Measurements from ENCODE around the gene DNMT3L.
"Not testable (repeated sequence)": the region's sequence is repeated elsewhere in the genome, so short reads cannot be mapped to it uniquely, and the experiment has no call there.

Gene DNMT3L

DNA sequence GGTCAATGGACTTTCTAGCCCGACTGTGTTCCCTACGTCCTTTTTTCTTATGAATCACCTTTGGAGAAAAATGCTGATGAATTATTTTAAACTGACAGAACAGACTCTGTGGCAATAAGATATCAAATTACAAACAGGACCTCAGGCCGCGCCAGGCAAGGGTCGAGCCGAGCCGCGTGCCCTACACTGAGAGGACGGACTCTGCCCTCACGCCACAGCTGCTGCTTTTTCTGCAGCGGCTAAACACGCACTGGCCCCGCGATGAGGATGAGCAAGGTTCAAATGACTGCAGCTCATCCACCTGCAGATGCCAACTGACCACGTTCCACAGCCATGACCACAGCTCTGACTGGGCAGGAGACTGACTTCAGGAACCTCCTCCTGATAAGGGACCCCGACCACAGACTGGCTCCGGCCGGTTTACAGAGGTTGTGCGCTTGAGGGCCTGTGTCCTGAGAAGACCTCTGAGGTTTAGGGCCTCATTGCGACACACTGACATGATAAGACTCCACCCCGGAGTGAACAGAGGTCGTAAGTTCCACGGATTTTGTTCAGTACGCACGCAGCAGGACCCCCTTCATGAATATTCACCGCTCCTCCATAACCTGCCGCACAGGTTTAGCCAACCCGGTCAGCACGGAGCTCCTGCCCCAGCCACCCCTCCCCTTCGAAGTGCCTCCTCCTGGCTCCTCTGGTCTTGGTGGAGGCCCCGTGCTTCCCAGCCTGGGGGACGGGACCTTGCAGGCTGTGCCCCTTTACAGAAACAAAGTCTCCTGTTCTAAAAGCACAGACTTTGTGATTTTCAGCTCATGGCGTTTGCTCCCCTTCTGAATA lies 12.3 kb downstream of the DNMT3L start:
- DNase-seq (ENCODE audit: low read depth in 3 of 3) = not testable (repeated sequence)

- DNase-seq (ENCODE audit: low read depth in 3 of 3) = not testable (repeated sequence)
Measured at GRCh38 chr21:44247904-44248303, 13.8 kb downstream of the DNMT3L start.

GRCh38 chr21:44243980-44244379 lies 17.7 kb downstream of the DNMT3L start:
- DNase-seq (ENCODE audit: low read depth in 3 of 3) = not testable (repeated sequence)

DNA sequence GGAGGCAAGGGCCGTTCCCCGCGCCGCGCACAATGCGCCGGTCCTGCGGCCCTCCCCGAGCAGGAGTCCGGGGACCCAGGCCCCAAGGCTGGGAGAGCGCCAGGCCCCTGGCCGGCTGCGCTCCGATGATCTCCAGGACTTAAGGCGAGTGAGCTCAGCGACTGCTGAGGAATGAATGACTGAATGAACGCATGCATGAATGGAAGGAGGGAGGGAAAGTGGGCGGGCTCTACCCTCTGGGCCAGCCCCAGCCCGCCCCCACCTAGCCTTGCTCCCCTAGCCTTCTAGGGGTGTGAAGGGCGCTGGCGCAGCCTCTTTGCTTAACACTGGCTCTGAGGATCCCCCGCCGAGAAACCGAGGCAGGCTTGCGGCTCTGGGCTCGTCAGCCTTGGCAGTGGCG lies 20.4 kb downstream of the DNMT3L start:
- not testable (repeated sequence) for DNase-seq (ENCODE audit: low read depth in 3 of 3)

DNA sequence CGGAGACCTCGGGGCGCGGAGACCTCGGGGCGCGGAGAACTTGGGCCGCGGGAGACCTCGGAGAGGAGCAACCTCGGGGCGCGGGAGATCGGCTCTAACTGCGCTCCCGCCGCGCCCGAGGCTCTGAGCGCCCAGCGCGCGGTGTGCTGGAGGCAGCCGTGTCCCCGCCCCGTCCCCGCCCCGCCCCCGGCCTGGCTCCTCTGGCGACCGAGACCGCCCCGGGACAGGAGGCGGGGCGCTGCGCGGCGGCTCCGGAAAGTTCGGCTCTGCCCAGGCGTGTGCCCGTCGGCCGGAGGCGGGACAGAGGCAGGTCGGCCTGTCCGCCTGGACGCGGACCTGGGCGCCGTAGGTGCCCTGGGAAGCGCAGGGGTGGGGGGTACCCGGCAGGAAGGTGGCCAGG lies 20.9 kb downstream of the DNMT3L start, which contains the start of gene ICOSLG:
TSS of gene ICOSLG (minus strand) at position 102 of the 400 bp plus-strand sequence. CDS start 126 bp downstream, outside the sequence.
- not testable (repeated sequence) for DNase-seq (ENCODE audit: low read depth in 3 of 3)

DNA sequence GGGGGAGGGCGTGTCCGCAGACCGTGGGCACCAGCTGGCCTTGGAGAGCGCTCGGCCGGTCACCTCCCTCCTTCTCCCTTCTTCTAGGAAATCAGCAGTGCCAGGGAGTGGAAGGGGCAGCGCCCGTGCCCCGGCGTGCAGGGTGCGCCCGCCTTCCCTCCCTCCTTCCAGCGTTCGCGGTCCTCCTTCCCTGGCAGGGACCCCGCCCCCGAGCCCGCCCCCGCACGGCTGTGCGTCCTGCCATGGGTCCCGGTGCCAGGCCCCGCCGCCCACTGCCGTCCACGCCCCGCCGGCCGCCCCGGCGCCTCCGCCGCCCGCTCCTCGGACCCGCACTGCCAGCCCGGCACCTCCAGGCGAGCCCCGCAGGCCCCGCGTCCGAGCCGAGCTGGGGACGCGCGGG lies 21.3 kb downstream of the DNMT3L start:
- not testable (repeated sequence) for DNase-seq (ENCODE audit: low read depth in 3 of 3)

DNA sequence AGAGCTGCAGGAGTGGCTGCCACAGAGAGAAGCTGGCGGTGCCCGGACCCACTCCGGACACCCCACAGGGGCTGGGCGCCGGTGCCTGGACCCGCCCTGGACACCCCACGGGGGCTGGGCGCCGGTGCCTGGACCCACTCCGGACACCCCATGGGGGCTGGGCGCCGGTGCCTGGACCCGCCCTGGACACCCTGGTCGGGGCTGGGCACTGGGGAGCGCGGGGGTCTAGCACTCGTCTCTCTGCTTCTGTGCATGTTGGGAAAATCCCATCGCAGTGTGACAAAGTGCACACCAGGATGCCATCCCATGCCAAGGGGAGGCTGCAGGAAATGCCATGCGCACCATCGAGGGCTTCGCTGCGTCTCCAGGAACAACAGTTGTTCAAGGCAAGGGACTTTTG lies 32.1 kb downstream of the DNMT3L start:
- not testable (repeated sequence) for DNase-seq (ENCODE audit: low read depth in 3 of 3)

DNA sequence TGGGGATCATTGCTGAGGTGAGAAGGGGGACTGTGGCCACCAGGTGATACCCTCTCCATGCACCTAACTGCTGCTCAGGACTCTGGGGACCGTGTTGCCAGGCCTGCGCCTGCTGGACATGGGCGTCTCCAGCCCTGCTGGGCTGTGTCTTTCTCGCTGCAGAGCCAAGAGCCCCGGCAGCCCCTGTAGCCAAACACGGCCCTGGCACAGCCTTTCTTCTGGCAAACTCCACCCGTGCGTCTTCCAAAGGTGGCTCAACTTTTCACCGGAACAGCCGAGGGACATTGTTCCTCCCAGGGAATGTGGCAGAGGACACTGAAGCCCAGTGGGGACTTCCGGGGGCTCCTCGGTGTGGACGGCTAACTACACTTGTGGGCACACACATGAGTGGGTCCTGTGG lies 33.6 kb downstream of the DNMT3L start:
- DNase-seq (ENCODE audit: low read depth in 3 of 3) = not testable (repeated sequence)

DNA sequence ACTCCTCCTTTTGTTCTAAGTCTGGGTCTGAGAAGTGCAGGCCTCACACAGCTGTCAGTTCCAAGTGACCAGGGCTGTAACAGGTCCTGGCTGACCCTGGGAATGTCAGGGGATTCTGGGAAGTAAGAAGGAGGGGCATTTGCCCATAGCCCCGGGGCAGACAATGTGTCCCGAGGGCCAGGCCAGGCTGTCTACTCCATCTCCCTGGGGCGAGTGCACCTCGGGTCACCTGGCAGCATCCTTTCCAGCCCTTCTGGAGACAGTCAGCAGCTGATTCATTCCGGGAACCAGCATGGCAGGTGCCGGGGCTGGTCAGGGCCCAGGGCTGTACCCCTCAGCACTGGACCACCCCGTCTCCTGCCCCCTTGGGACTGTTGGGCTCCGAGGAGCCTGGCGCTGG lies 34.1 kb downstream of the DNMT3L start:
- DNase-seq (ENCODE audit: low read depth in 3 of 3) = not testable (repeated sequence)

GRCh38 chr21:44225605-44226004 lies 36.1 kb downstream of the DNMT3L start:
- not testable (repeated sequence) for DNase-seq (ENCODE audit: low read depth in 3 of 3)

DNA sequence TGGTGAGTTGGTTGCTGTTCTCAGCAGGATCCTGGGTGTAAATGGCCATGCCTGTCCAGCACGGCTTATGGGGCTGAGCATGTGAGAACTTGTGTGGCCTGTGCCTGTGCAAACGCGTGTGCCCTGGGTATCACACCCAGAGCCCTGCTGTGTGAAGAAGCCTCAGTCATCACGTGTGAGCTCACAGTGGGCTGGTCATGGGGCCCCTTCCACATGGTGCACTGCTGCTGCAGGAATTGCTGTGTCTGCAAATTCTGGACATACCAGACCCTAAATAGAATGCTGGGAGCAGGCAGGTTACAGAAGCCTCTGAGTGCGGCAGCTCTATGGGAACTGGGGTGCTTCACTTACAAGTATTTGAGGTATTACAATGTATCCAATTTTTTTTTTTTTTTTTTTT lies 38.4 kb downstream of the DNMT3L start:
- DNase-seq (ENCODE audit: low read depth in 3 of 3) = not testable (repeated sequence)

DNA sequence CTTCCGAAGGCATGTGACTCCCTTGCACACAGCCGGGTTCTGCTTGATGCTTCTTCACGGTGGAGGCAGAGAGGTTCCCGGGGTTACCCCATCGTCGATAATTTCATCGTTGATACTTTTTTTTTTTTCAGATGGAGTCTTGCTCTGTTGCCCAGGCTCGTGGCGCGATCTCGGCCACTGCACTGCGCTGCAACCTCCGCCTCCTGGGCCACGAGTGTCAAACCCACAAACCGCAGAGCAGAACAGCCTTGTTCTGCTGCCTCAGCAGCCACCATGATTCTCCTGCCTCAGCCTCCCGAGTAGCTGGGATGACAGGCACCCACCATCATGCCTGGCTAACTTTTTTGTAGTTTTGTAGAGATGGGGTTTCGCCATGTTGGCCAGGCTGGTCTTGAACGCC lies 41.0 kb downstream of the DNMT3L start:
- DNase-seq (ENCODE audit: low read depth in 3 of 3) = not testable (repeated sequence)

GRCh38 chr21:44218461-44218860 lies 43.2 kb downstream of the DNMT3L start:
- DNase-seq (ENCODE audit: low read depth in 3 of 3) = not testable (repeated sequence)

- not testable (repeated sequence) for DNase-seq (ENCODE audit: low read depth in 3 of 3)
Measured at GRCh38 chr21:44211978-44212377, 49.7 kb downstream of the DNMT3L start.

GRCh38 chr21:44211574-44211973 lies 50.1 kb downstream of the DNMT3L start:
- not testable (repeated sequence) for DNase-seq (ENCODE audit: low read depth in 3 of 3)

DNA sequence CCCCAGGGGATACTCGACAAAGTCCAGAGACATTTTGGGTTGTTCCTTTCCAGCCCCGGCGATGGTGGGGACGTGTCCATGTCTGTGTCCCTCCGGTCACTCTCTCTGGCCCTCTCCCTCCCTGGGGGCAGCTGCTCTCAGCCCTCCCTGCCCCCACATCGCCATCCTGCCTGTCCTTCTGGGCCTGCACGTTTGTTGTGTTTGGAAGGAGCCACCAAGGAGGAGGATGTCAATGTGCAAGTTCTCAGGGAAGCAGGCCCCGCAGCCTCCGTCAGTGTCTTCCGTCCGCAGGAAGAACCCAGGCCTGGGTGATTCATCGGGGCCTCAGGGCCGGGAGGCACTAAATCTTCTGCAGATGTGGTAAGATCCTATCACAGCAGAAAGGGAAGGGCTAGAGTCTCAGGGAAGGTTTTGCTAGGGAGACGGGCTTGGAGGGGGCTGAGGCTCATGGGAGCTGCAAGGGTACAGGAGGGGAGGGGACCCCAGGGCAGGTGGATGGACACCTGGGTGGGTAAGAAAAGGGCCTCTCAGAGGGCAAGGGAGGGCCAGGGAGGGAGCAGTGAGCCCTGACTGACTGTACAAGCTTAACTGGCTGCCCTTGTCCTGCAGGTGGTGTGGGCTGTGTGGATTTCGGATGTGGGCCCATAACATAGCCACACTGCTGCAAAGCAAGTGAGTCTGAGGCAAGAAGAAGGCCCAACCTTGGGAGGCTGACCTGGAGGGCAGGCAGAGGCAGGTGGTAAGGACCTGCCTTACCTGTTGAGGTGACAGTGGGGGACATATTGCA lies 53.6 kb downstream of the DNMT3L start:
- not testable (repeated sequence) for DNase-seq (ENCODE audit: low read depth in 3 of 3)

- not testable (repeated sequence) for DNase-seq (ENCODE audit: low read depth in 3 of 3)
Measured at GRCh38 chr21:44206698-44207676, 54.7 kb downstream of the DNMT3L start.

DNA sequence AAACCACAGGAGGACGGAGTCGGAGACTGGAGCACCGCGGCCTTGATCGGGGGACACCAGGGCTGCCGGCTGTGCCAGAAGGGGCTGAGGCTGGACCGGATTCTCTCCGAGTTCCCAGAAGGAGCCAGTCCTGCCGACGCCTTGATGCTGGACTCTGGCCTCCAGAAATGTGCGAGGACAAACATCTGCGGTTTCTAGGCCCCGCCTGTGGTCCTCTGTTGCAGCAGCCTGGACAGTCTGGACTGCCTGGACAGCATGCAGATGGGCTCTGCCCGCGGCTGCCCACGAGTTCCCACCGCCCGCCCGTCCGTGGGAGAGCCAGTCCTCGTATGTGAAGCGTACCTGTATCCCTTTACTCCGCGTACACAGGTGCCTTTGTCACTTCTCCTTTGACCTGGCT lies 55.5 kb downstream of the DNMT3L start:
- DNase-seq (ENCODE audit: low read depth in 3 of 3) = not testable (repeated sequence)

DNA sequence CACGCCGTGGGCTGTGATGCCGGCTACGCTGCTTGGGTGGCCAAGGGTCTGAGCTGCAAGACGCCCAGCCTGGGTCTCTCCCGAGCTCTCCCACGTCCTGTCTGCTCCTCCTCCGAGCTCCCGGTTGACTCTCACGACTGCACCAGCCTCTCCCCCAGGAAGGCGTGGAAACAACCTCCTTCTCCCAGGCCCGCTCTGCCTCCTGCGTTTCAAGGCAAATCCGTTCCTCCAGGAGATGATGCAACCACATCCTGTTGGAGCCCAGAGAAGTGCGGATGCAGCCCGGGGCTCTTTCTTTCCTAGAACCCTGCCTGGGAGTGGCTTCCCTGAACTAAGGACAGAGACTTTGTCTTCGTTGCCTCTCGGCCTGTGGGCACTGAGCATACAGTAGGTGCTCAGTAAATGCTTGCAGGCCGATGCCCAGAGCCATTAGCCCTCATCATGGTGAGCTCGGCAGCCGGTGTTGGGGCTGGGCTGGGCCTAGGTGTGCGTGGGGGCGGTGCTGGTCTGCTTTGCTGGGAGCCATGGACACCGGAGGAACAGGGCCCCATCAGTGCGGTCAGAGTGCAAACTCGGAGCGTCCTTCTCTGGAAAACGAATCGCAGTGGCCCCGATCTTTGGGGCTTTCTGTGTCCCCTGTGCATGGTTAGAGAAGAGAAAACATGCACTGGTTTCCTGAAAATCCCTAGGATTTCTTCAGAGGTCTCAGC lies 59.0 kb downstream of the DNMT3L start:
- DNase-seq (ENCODE audit: low read depth in 3 of 3) = not testable (repeated sequence)

DNA sequence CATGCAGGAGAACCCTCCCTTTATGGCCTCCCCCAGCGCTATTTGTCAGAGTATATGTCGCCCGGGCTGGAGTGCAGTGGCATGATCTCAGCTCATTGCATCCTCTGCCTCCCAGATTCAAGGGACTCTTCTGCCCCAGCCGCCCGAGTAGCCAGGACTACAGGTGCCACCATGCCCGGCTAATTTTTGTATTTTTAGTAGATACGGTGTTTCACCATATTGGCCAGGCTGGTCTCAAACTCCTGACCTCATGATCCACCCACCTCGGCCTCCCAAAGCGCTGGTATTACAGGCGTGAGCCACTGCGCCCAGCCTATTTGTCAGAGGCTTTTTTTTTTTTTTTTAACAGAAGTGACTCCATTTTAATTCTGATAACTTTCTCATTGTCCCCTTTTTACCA lies 61.7 kb downstream of the DNMT3L start:
- not testable (repeated sequence) for DNase-seq (ENCODE audit: low read depth in 3 of 3)

DNA sequence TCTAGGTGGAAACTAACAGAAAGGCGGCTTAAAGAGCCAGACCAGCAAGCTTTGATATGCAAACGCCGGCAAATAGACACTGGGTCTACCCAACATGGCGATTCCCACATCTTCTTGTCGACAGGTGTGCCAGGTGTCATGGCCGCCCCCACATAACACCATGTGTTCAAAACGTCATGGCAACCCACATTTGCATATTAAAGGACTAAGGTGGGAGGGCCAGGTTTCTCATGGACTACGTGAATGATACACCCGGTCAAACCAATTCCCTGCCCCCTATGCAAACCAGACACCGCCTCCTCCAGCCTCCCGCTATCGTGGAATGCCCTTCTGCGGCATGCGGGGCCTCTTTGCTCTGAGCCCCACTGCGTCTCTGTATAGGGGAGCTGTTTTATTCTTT lies 62.2 kb downstream of the DNMT3L start:
- DNase-seq (ENCODE audit: low read depth in 3 of 3) = no peak

Data from stimulated activated CD4-positive, alpha-beta T cell treated with anti-CD3 and anti-CD28 coated beads, TNF-alpha, amount 100 ng/mL, for 24 hours (primary cell).